GM23338 (cell line): ENCODE results near the gene EXOC3L1. TPM values are rescaled to one million over a fixed set of nuclear protein-coding genes. Genes with fewer than 3 reads are reported as not detected.

ENCODE experiments used
- ATAC-seq: fragments of 200-7000 bp; cut with Tn5 transposase; 3 replicates; pipeline ENCODE4 v1.9.1; 2020
- DNase-seq: peaks from one replicate; pipeline ENCODE4 v3.0.0-alpha.2; 2015; ENCODE audit warnings: low spot score
- H2AFZ ChIP-seq: fragments of 200-600 bp; sonication (generic); 2 replicates; pipeline ENCODE4 v1.8.0; 2016; ENCODE audit warnings: antibody characterized with exemption, mild to moderate bottlenecking, moderate library complexity
- H3F3A ChIP-seq: fragments of 200-600 bp; sonication (generic); replicated peaks from 2 replicates; pipeline ENCODE4 v1.8.0; 2017; ENCODE audit warnings: antibody characterized with exemption, mixed run types, low read depth
- H3K27ac ChIP-seq: fragments of 200-600 bp; sonication (generic); 2 replicates; pipeline ENCODE4 v1.6.1; 2016; ENCODE audit warnings: low read depth
- H3K27me3 ChIP-seq: fragments of 200-600 bp; sonication (generic); 2 replicates; pipeline ENCODE4 v1.8.0; 2016; ENCODE audit warnings: mild to moderate bottlenecking, mixed run types, moderate library complexity; ENCODE audit not compliant: insufficient read depth
- H3K36me3 ChIP-seq: fragments of 200-600 bp; sonication (generic); 2 replicates; pipeline ENCODE4 v1.8.0; 2016; ENCODE audit warnings: mild to moderate bottlenecking; ENCODE audit not compliant: insufficient read depth
- H3K4me1 ChIP-seq: fragments of 200-600 bp; sonication (generic); 2 replicates; pipeline ENCODE4 v1.8.0; 2016; ENCODE audit warnings: mild to moderate bottlenecking, moderate library complexity; ENCODE audit not compliant: insufficient read depth
- H3K4me2 ChIP-seq: fragments of 200-600 bp; sonication (generic); 2 replicates; pipeline ENCODE4 v1.7.1; 2017; ENCODE audit warnings: mixed run types
- H3K4me3 ChIP-seq: fragments of 200-600 bp; sonication (generic); 2 replicates; pipeline ENCODE4 v1.6.1; 2016; ENCODE audit warnings: mixed run types
- H3K79me2 ChIP-seq: fragments of 200-600 bp; sonication (generic); replicated peaks from 2 replicates; pipeline ENCODE4 v1.8.0; 2017; ENCODE audit warnings: mild to moderate bottlenecking; ENCODE audit not compliant: insufficient read depth
- H3K9me2 ChIP-seq: fragments of 200-600 bp; sonication (generic); 2 replicates; pipeline ENCODE4 v1.8.0; 2017; ENCODE audit not compliant: insufficient read depth
- H4K20me1 ChIP-seq: fragments of 200-600 bp; sonication (generic); replicated peaks from 2 replicates; pipeline ENCODE4 v1.8.0; 2017; ENCODE audit warnings: mild to moderate bottlenecking; ENCODE audit not compliant: insufficient read depth
- H3K27ac Mint-ChIP-seq: 2 replicates; pipeline ENCODE4 v1.8.0; 2020; ENCODE audit warnings: inconsistent platforms, mild to moderate bottlenecking, moderate library complexity, mixed read lengths
- H3K27me3 Mint-ChIP-seq: 3 replicates; pipeline ENCODE4 v1.8.0; 2022; ENCODE audit warnings: low read depth, mild to moderate bottlenecking, moderate library complexity, mixed read lengths, inconsistent platforms; ENCODE audit not compliant: insufficient read depth, poor library complexity
- H3K36me3 Mint-ChIP-seq: 3 replicates; pipeline ENCODE4 v1.8.0; 2021; ENCODE audit warnings: low read depth, mild to moderate bottlenecking, inconsistent platforms, moderate library complexity, mixed read lengths
- H3K4me1 Mint-ChIP-seq: 3 replicates; pipeline ENCODE4 v1.8.0; 2020; ENCODE audit warnings: mild to moderate bottlenecking, inconsistent platforms, mixed read lengths
- H3K4me3 Mint-ChIP-seq: 3 replicates; pipeline ENCODE4 v1.8.0; 2021; ENCODE audit warnings: moderate library complexity, mild to moderate bottlenecking, inconsistent platforms, mixed read lengths
- H3K9me3 Mint-ChIP-seq: 3 replicates; pipeline ENCODE4 v1.8.0; 2020; ENCODE audit warnings: moderate library complexity, mild to moderate bottlenecking, inconsistent platforms, mixed read lengths
- CTCF ChIP-seq, 2 experiments: fragments of 200-600 bp in 1 of 2; sonication (generic) in 1 of 2; conservative IDR thresholded peaks; 2 replicates each; pipeline versions ENCODE4 v1.5.1 to v1.6.1; 2016 to 2017; ENCODE audit warnings: antibody characterized with exemption in 2 of 2, low read depth in 2 of 2, mild to moderate bottlenecking in 2 of 2, moderate library complexity in 1 of 2
- EZH2 ChIP-seq: fragments of 200-600 bp; sonication (generic); IDR thresholded peaks from one replicate; pipeline ENCODE4 v1.8.0; 2017; ENCODE audit warnings: antibody characterized with exemption, mild to moderate bottlenecking, low read depth; ENCODE audit not compliant: unreplicated experiment
- NANOG ChIP-seq: IDR thresholded peaks from 2 replicates; pipeline ENCODE4 v1.6.1; 2016; ENCODE audit warnings: antibody characterized with exemption, borderline replicate concordance
- STAT1 ChIP-seq: IDR thresholded peaks from one replicate; pipeline ENCODE4 v1.6.1; 2016; ENCODE audit warnings: antibody characterized with exemption; ENCODE audit not compliant: unreplicated experiment
- ZNF114 ChIP-seq: fragments of 250-450 bp; sonication (Bioruptor Pico); IDR thresholded peaks from 2 replicates; pipeline ENCODE4 v1.5.0; 2020; ENCODE audit warnings: mild to moderate bottlenecking, moderate library complexity
- ZNF331 ChIP-seq: fragments of 250-450 bp; sonication (Bioruptor Pico); IDR thresholded peaks from 2 replicates; pipeline ENCODE4 v1.5.0; 2020; ENCODE audit warnings: low read depth, mild to moderate bottlenecking, moderate library complexity
- polyA plus RNA-seq: library from polyadenylated mRNA; unstranded; fragments of >200 nt; fragmentation: Nextera tagmentation; extraction: Ambion mirVana; gene quantifications from 2 replicates; pipeline ENCODE4 v1.2.1, GENCODE V29; 2016
- total RNA-seq: library from RNA; depleted of rRNA; stranded (reverse); fragments of >200 nt; shearing (Covaris generic); gene quantifications from 2 replicates; pipeline ENCODE4 v1.2.3, GENCODE V29; 2014
- TF ChIP-seq, protein P1 (sequence below): IDR thresholded peaks from one replicate; pipeline ENCODE4 v1.6.1; 2018; ENCODE audit warnings: antibody characterized with exemption; ENCODE audit not compliant: unreplicated experiment

Gene EXOC3L1
- total and polyA plus RNA-seq, 2 experiments from 2014 or later: 1.1 to 2.3 TPM

DNA sequence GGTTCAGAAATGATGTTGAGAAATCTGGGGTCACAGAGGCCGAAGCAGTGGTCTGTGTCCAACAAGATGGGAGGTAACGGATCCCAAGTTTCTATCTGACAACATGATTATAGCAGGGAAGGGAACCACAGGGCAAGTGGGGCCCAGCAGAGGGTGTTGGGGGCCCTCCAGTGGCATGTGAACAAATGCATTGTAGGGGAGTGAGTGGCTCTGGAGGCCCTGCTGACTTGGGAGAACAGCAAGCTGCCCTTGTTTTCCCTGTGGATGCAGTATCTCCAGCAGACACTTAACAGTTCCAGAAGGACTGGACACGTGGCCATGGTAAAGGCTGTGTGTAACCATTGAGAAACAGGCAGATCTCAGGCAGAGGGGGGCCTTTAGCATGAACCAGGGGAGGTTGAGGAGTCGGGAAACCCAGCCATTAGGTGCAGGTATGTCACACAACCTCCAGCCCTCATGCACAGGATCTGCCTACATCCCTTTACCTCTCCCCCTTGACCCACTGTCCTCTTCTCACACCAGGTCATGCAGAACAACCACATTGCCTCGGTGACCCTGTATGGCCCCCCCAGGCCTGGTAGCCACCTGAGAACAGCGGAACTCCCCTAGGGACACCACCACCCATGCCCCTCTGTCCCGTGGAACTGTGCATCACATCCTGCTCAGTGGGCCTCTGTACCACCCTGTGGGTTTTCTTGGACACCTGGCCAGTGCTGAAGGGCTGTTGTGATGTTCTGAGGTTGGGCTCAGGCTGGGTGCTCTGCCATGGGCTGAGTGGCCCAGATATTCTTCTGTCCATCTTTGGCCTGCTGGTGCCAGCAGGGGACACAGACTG, 43.2 kb downstream of the EXOC3L1 start:
- Histone ChIP-seq H3K4me1 (peaks cover 6% of the 10 kb centered on the region; the same call in 1 of the 2 replicates), H3K27ac (no peak overlapping the region), H3F3A (0 out of 2 replicates have a peak, but pooled peaks cover 7% of the 10 kb centered on the region), H4K20me1 (no peaks in the 10 kb centered on the region; the same call in 1 of the 2 replicates), H3K36me3 (no peaks in the 10 kb centered on the region), H3K9me2 (no peaks in the 10 kb centered on the region), H3K79me2 (no peaks in the 10 kb centered on the region), H3K4me2 (no peak overlapping the region), H3K4me3 (no peak overlapping the region), H2AFZ (no peak overlapping the region), H3K27me3 (peaks cover 37% of the 10 kb centered on the region)
- H3K9me3 Mint-ChIP-seq: no peaks in the 10 kb centered on the region
- H3K4me1 Mint-ChIP-seq: peaks cover 9% of the 10 kb centered on the region; the same call in 2 of the 3 replicates
- no peak overlapping the region for H3K4me3 Mint-ChIP-seq
- no peak for DNase-seq
- no peak for ATAC-seq
- H3K27me3 Mint-ChIP-seq: peaks cover 18% of the 10 kb centered on the region
- H3K36me3 Mint-ChIP-seq: peaks cover 40% of the 10 kb centered on the region
- TF ChIP-seq NANOG (no peak), CTCF (conservative IDR thresholded peaks at IDR 0.05; ENCODE audit: low read depth in 2 of 2) (0 out of 4 replicates have a peak, but pooled peaks of 1 of the 2 experiments have one; percentile 21)
- no peak overlapping the region for H3K27ac Mint-ChIP-seq

GRCh38 chr16:67145746-67146145, 44.2 kb downstream of the EXOC3L1 start:
- H3K4me3 Mint-ChIP-seq: no peak overlapping the region
- H4K20me1 ChIP-seq: no peaks in the 10 kb centered on the region; the same call in 1 of the 2 replicates
- H3K36me3 Mint-ChIP-seq: peaks cover 45% of the 10 kb centered on the region
- no peaks in the 10 kb centered on the region for H3K36me3 ChIP-seq
- H3K4me1 Mint-ChIP-seq: peaks cover 3% of the 10 kb centered on the region; the same call in 2 of the 3 replicates
- 0 out of 2 replicates have a peak, but pooled peaks cover 7% of the 10 kb centered on the region for H3F3A ChIP-seq
- H3K27ac Mint-ChIP-seq: no peak overlapping the region
- H3K27ac ChIP-seq: no peak overlapping the region
- no peak for DNase-seq
- TF ChIP-seq NANOG: no peak
- no peaks in the 10 kb centered on the region for H3K9me3 Mint-ChIP-seq
- peaks cover 11% of the 10 kb centered on the region for H3K27me3 Mint-ChIP-seq
- no peak for ATAC-seq
- no peak overlapping the region for H3K4me2 ChIP-seq
- H3K4me1 ChIP-seq: no peaks in the 10 kb centered on the region
- no peaks in the 10 kb centered on the region for H3K79me2 ChIP-seq
- no peak overlapping the region for H2AFZ ChIP-seq
- H3K4me3 ChIP-seq: no peak overlapping the region
- peaks cover 27% of the 10 kb centered on the region; the same call in 1 of the 2 replicates for H3K27me3 ChIP-seq
- no peaks in the 10 kb centered on the region for H3K9me2 ChIP-seq

DNA sequence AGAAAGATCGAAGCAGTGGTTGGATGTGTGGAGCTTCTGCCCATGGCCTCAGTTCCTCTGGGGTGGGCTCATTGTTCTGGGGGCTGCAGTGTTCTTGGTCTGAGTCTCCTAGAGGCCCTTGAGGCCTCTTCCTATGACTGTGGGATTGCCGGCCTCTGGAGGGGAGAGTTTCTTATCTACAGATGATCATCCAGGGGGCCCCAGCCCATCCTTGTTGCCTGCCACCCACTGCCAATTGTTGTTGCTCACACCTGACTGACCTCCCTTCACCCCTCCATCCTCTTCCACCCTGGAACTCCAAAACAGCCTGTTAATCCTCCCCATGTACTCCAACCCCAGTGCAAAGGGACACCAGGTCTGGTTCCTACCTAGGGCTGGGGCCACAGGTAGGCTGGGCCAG, 45.0 kb downstream of the EXOC3L1 start:
- Histone ChIP-seq H2AFZ (no peak overlapping the region), H3K36me3 (peaks cover 5% of the 10 kb centered on the region; the same call in 1 of the 2 replicates), H3K79me2 (no peaks in the 10 kb centered on the region), H3K4me1 (no peaks in the 10 kb centered on the region), H3F3A (0 out of 2 replicates have a peak, but pooled peaks cover 7% of the 10 kb centered on the region), H4K20me1 (no peaks in the 10 kb centered on the region; the same call in 1 of the 2 replicates), H3K27ac (no peak overlapping the region), H3K27me3 (peaks cover 19% of the 10 kb centered on the region; the same call in 1 of the 2 replicates), H3K4me3 (no peak overlapping the region), H3K4me2 (no peak overlapping the region), H3K9me2 (no peaks in the 10 kb centered on the region)
- H3K36me3 Mint-ChIP-seq: peaks cover 52% of the 10 kb centered on the region
- H3K27ac Mint-ChIP-seq: no peak overlapping the region
- DNase-seq (no peak), ATAC-seq (no peak)
- H3K27me3 Mint-ChIP-seq: peaks cover 10% of the 10 kb centered on the region
- no peaks in the 10 kb centered on the region for H3K9me3 Mint-ChIP-seq
- H3K4me3 Mint-ChIP-seq: no peak overlapping the region
- H3K4me1 Mint-ChIP-seq: peaks cover 3% of the 10 kb centered on the region; the same call in 2 of the 3 replicates
- TF ChIP-seq STAT1 (no peak), CTCF (conservative IDR thresholded peaks at IDR 0.05; ENCODE audit: low read depth in 2 of 2) (no peak), ZNF331 (CRISPR knock-in tag) (no peak), ZNF114 (CRISPR knock-in tag) (no peak), EZH2 (no peak)
- TF ChIP-seq, protein P1, sequence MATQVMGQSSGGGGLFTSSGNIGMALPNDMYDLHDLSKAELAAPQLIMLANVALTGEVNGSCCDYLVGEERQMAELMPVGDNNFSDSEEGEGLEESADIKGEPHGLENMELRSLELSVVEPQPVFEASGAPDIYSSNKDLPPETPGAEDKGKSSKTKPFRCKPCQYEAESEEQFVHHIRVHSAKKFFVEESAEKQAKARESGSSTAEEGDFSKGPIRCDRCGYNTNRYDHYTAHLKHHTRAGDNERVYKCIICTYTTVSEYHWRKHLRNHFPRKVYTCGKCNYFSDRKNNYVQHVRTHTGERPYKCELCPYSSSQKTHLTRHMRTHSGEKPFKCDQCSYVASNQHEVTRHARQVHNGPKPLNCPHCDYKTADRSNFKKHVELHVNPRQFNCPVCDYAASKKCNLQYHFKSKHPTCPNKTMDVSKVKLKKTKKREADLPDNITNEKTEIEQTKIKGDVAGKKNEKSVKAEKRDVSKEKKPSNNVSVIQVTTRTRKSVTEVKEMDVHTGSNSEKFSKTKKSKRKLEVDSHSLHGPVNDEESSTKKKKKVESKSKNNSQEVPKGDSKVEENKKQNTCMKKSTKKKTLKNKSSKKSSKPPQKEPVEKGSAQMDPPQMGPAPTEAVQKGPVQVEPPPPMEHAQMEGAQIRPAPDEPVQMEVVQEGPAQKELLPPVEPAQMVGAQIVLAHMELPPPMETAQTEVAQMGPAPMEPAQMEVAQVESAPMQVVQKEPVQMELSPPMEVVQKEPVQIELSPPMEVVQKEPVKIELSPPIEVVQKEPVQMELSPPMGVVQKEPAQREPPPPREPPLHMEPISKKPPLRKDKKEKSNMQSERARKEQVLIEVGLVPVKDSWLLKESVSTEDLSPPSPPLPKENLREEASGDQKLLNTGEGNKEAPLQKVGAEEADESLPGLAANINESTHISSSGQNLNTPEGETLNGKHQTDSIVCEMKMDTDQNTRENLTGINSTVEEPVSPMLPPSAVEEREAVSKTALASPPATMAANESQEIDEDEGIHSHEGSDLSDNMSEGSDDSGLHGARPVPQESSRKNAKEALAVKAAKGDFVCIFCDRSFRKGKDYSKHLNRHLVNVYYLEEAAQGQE: no peak
